T-helper 1 cell treated with Interleukin-12 subunit alpha and Interleukin-12 subunit beta and Interleukin-4 antibody, amounts not matched to agents 30 ng/mL and 1 ng/mL, for 36 hours (primary cell): ENCODE results near the gene SHROOM3. TPM values are rescaled to one million over a fixed set of nuclear protein-coding genes. Genes with fewer than 3 reads are reported as not detected.
"Not testable (repeated sequence)": the region's sequence is repeated elsewhere in the genome, so short reads cannot be mapped to it uniquely, and the experiment has no call there.

Experiments used
- intact Hi-C: fragments of 100-400 bp; cut with micrococcal nuclease; formaldehyde crosslinking; loops from one replicate; pipeline ENCODE4 v1.15.1; 2024
- total RNA-seq: library from RNA; stranded (reverse); gene quantifications from 2 replicates; pipeline ENCODE4 v1.2.3, GENCODE V29; 2022

Gene SHROOM3
- 0.02 TPM in 2 replicates for total RNA-seq

DNA sequence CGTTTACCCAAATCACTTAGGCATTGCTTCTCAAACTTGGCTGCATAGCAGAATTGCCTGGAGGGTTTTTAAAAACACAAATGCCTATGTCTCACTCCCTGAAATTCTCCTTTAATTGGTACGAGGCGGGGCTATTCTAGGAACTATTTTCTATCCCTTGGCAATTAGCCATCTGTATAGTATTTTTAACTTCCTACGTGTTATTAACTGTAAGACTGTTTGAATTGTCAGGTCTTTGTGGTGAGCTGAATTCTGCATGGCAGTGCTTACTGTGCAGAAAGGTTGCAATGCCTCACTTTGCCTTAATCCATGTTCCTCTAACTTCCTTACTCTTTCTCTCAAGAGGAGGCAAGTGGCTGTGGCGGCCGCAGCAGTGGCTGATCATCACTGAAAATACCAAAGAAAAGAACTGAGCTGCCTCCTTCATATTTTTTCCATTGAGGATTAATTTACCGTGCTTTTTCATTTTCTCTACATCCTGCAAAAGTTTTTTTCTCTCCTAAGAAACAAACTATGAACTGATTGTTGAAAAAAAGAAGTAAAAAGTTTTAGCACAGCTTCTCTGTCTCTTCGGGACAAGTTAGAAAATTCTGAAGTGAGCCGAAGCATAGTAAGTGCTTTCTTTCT, at the start of gene SHROOM3:
Gene SHROOM3, plus strand, starts transcription at position 329 of the 627 bp plus-strand sequence. CDS start 824 bp downstream, outside the sequence.
- intact Hi-C loops: loop anchor here (10.0 kb wide), 1 partner anchor 920 kb away; no protein-coding TSS in a partner anchor

DNA sequence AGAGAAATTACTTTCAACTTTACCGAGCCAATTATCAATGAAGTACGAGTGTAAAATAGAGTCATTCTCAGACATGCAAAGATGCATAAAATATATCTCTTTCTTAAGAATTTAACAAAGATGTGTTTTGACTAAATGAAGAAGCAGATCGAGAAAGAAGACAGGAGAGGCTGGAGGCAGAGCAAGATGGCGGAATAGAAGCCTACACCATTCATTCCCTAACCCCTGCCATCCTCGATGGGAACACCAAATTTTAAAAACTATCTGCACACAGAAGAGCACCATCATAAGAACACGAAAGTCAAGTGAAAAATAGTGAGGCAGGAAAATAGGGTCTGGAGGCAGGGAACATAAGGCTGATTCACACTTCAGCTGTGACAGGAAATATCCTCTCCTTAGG, 49.1 kb upstream of the SHROOM3 start:
- intact Hi-C loops: no loop called here

DNA sequence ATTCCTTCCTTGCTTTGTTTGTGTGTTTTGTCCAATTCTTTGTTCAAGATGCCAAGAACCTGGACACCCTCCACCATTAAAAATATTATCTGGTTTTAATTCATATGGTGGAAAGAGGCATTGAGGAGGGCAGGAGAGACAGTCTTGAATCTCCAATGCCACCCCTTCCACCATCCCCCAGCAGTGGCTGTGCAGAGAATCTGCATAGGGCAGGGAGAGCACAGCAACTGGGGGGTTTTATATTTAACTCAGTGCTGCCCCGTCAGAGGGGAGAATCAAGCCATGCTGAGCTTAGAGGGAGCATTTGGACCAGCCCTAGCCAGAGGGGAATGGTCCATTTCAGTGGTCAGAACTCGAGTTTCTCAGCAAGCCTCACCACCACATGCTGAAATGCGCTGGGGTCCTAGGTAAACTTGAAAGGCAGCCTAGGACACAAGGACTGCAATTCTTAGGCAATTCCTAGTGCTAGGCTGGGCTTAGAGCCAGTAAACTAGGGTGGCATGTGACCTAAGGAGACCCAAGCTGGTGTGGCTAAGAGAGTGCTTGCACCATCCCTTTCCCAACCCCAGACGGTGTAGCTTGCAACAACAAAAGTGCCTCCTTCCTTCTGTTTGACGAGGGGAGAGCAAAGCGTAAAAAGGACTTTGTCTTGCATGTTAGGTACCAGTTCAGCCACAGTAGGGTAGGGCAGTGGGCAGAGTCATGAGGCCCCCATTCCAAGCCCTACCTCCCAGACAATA, 48.3 kb upstream of the SHROOM3 start:
- intact Hi-C loops: no loop called here

DNA sequence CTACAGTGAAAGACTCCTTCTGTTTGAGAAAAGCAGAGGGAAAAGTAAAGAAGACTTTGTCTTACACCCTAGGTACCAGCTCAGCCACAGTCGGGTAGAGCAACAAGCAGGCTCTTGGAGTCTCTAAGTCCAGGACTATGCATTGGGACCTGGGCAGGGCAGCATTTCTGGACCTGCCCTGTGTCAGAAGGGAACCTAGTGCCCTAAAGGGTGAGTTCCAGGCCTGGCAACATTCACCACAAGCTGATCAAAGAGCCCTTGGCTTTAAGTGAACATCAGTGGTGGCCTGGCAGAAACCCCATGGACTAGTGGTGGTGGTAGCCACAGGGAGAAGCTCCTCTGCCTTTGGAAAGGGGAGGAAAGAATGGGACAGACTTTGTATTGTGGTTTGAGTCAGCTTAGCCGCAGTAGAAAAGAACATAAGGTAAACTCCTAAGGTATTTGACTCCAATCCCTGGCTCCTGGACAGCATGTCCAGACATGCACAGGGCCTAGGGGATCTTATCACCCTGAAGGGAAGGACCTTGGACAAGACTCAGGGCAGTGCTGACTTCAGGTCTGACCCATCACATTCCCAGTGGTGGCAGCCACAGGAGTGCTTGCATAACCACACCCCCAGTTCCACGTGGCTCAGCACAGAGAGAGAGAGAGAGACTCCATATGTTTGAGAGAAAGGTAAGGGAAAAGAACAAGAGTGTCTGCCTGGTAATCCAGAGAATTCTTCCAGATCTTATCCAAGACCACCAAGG, 46.7 kb upstream of the SHROOM3 start:
- intact Hi-C loops: no loop called here

DNA sequence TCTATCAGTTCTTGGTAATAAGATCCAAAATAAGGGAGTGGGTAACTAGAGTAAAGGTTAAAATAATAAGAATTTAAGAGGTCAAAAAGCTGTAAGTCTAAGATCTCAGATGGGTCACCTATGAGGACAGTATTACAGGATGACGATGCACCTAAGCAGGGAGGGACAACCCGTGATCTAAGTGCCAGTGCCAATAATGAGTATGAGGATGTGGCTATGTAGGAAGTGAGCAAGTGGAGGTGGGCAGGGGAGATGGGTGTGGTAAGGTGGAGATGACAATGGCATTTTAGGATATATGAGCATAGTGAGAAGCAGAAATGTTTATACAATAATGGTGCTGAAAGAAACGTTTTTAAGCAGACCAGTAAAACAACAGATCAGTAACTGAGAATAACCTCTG, 33.4 kb upstream of the SHROOM3 start:
- intact Hi-C loops: no loop called here

DNA sequence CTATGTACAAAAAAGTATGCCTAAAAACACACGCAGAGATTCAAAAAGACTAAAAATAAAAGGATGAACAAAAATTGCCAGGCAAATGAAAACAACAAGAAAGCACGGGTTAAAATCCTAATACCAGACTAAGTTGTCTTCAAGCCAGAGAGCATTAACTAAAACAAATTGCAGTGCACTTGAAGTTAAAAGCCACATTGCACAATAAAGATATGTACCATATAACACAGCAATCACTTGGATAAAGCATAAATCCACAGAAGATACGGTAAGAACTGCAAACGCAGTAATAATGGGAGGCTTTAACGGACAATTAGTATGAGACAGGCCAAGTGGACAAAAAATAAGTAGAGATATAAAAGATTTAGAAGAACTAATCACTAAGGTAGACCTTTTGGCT, 28.9 kb upstream of the SHROOM3 start:
- intact Hi-C loops: no loop called here

DNA sequence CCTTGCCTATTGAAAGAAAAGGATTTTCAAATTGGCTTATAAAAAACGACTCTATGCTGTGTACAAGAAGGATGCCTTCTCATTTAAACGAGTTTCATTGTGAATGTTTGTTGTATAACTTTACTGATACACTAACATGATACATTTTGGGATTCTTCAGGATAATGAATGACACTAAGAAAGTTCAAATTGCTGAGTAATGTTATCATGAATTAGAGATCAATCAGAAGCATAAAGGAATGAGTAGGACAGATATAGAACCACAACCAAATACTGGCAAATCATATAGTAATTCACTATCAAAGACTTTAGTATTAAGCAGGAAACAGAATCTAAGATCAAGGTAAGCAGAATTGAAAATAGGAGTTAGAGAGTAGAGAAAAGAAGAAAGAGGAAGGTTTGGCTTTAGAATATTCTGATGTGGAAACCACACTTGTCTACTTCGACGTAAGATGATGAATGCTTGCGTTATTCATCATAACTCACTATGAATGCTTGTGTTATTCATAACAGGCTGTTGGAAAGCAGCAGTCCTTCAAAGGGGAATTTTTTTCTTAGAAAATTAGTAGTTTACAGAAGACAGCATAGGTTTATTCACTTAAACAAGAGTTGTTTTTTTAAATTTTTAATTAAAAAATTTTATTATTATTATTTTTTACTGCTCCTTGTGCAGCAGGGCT, 27.4 kb upstream of the SHROOM3 start:
- intact Hi-C loops: no loop called here

DNA sequence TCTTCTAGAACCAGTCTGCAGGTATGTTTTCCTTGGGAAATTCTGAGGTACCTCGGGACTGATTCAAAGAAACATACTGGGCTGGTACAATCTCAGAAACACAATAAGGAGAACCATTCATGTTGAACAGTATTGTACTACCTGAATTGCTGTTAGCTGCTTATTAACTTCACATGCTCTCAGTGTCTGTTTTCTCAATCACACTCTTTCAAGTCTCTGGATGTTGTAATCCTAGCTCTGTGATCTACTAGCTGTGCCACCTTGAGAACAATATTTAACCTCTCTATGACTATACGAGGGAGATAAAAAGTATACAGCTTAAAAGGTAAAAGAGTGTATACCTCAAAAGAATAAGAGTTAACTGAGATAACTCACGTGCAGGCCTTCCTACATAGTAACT, 24.4 kb upstream of the SHROOM3 start:
- intact Hi-C loops: no loop called here

DNA sequence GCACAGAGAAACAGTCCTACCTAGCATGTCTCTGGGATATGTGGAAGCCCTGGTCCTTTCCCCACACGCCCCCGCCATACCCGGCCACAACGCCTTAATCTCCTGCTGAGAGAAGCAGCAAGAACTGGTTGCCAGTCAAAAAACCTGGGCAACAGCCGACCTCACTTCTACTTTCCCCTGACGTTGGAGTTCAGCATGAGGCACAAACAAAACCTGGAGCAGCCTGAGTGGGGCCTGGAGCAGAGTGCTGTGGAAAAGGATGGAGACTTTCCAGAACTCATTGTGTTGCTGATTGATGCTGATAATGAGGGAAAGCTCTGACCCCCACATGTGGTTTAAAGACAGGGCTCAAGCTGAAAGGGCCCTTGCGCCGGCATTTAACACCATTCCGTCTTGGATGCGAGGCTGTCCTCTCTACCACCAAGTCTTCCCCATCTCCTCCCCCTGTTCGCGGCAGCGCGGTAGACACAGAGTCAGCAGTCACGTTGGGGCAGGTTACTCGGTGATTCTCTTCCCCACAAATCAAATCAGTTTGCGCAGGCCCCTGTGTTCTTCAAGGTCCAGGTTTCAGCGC, 14.8 kb upstream of the SHROOM3 start:
- intact Hi-C loops: no loop called here

DNA sequence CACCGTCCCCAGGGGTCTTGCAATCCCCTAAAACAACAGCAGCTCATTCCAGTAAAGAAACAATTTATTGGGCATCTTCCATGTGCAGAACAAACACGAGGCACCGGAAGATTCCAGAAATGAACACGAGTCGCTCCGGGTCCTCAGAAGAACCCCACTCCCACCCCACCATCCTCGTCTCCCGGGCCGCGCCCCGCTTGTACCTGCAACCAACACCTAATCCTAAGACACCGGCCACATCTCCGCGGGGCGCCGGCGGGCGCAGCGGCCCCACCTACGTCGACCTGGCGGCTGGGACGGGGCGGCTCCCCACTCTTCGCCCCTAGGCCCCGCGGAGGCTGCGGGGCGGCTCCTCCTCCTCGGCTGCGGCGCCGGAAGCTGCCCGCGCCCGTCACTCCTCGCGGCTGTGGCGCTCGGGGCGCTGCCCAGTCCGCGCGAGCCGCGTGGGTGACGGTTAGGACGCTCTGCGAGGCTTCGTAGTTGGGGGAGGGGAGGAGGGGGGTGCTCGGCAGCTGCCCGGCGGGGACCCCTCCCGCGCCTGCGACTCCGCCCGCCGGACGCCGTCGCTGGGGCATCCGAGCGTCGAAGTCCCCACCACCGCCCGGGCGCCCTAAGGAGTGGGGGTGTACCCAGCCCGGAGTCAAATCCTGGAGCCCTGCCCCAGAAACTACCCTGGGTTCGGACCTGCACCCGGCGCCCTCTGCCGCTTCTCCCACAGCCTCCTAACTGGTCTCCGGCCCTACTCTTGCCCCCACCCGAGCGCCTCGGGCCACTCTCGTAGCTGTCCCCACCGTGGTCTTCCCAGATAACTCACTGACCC, 14.1 kb upstream of the SHROOM3 start, which contains the start of gene CCDC158:
Gene CCDC158, minus strand, starts transcription at position 380 of the 820 bp plus-strand sequence. CDS start 17,934 bp downstream, outside the sequence.
- intact Hi-C loops: no loop called here

DNA sequence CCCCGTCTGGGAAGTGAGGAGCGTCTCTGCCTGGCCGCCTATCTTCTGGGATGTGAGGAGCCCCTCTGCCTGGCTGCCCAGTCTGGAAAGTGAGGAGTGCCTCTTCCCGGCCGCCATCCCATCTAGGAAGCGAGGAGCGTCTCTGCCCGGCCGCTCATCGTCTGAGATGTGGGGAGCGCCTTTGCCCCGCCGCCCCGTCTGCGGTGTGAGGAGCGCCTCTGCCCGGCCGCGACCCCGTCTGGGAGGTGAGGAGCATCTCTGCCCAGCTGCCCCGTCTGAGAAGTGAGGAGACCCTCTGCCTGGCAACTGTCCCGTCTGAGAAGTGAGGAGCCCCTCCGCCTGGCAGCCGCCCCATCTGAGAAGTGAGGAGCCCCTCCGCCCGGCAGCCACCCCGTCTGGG, 11.9 kb upstream of the SHROOM3 start:
- intact Hi-C loops: not testable (repeated sequence)

DNA sequence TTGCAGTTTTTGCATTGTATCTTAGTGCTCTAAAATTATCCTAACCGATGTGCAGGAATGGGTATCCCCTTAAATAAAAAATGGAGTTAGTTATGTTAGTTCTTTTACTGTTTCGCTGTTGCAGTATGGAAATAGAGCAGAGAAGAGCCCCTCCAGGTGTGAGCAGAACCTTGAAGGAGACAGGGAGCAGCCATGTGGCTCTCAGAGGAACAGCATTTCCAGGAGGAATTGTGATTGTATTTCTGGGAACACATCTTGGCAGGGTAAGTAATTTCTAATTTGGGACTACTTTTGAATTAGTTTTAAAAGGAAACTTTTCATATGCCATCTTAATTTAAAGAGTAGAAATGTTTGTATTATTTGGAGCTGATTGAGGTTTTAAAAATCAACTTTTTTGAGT, 8.8 kb upstream of the SHROOM3 start:
- intact Hi-C loops: no loop called here

DNA sequence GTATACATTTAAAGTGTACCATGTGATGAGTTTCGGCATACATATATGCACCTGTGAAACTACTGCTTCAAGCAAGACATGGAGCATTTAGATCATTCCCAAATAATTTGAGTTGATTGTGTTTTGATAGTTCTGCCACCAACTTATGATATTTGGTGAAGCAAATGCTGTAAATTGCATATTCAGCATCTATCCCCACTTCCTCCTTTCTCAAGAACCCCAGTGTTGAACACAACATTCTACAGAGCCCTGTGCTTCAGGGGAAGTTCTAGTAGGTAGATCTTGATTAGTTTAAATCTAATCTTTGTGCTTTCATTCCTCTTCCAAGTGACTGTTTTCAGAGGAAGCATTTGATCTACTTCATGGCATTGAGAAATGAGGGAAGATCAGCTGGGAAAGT, 5.4 kb upstream of the SHROOM3 start:
- intact Hi-C loops: loop anchor here (1.0 to 10.0 kb wide), 3 partner anchors 319 to 925 kb away; no protein-coding TSS in a partner anchor

DNA sequence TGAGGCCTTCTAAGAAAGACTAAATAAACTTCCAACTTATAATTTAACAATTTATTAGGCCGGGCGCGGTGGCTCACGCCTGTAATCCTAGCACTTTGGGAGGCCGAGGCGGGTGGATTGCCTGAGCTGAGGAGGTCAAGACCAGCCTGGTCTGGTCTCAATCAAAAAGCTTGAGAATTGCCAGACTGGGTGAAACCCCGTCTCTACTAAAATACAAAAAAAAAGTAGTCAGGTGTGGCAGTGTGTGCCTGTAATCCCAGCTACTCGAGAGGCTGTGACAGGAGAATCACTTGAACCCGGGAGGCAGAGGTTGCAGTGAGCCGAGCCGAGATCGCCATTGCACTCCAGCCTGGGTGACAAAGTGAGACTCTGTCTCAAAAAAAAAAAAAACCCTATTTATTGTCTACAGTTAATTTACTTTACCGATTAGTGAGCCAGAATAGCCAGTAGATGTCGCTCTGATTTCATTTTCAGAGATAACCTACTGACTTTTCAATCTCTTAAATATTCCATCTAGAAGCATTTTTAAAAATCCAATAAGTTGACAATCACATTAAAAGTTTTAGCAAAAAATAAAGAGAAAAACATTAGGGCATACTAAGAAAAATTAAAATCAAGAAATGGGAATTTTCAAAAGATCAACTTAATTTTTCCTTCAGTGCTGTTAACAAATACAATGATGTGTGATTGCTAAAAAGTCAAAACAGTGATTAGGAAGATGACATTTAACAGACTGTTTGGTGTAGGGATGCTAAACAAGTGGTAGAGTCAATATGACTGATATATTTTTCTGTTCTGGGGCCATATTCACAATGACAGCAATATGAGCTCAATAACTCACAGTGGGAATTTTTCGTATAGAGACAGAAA, 4.3 kb upstream of the SHROOM3 start:
- intact Hi-C loops: loop anchor here (1.0 to 10.0 kb wide), 7 partner anchors 75 to 924 kb away; no protein-coding TSS in a partner anchor

DNA sequence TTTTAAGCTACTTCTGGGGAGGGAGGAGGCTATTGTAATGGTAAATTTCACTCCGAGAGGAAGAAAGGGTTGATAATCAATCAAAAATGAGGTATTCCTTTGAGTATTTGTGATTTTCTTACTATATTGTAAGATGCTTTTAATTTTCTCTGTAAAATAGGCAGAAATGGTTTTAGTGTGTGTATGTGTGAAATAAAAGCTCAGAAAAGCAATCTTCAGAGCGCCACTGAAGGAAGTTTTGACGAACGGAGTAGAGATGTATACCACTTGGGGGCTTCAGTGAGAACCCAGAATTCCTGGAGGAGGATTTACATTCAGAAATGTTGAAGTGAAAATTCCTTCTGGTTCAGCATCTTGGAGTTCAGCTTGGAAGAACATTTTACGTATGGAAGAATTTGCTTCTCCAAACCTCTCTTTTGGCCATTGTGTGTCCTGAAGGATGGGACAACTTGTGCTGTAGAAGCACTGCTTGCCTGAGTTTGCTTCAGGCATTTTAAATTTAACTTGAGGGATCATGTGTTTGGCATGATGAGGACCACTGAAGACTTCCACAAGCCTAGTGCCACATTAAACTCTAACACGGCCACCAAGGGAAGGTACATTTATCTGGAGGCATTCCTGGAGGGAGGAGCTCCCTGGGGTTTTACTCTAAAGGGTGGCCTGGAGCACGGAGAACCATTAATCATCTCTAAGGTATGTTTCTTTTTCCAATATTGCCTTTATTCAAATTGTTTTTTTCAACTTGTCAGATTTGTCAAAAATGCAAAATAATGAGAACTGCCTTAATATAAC, 695 bp downstream of the SHROOM3 start:
- intact Hi-C loops: loop anchor here (10.0 kb wide), 1 partner anchor 919 kb away; no protein-coding TSS in a partner anchor

DNA sequence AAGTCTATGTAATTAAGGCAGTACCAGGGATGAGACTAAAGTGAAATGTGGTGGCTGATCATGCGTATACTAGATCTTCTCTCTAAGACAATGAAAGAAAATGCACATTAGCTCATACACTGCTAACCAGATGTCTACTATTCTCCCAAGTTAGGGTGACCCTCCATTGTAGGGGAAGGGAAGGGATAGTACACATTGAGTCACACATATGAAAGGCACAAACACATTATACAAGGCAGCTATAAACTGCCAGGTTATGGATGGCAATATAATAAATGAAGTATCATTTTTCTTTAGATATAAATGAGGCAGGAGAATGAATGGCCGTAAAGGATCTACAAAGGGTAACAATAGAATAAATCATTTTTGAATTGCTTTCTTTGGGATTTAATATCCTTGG, 4.5 kb downstream of the SHROOM3 start:
- intact Hi-C loops: loop anchor here (10.0 kb wide), 1 partner anchor 915 kb away; no protein-coding TSS in a partner anchor

DNA sequence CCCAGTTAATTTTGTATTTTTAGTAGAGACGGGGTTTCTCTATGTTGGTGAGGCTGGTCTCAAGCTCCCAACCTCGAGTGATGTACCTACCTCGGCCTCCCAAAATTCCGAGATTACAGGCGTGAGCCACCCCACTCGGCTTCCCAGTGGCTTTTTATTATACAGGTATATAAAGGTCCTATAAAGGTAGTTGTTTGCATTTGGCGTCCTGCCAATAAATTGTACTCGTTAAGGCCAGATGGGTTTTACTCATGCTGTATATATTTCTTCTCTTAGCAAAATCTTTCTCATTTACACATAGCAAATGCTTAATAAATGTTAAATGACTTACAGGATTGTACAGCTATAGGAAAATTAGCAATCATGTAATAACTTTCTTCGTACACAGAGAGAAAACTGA, 6.9 kb downstream of the SHROOM3 start:
- intact Hi-C loops: no loop called here

DNA sequence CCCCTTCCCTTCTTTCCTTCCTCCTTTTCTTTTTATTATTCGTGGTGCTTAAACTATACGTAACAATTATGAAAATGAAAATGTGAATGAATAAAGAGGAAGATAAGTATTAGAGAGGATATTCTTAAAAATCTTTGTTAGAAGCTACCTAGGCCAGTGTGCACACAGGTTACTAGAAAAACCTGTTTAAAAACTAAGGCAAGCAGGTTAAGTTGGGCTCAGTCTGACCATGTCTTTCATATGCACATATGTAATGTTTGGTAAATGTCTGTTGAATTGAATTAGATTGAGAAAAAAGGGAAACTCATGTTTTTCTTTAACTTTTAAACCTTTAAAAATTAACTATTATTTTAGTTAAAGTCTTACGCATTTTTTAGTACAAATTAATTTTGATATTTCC, 7.8 kb downstream of the SHROOM3 start:
- intact Hi-C loops: no loop called here
